ENCODE results near the gene NTRK2.

NTRK2 gene

GRCh38 chr9:84744726-84745125 is 75.2 kb downstream of the NTRK2 start:
- CTCF ChIA-PET: interaction anchor here (0.9 kb wide), 1 partner anchor 47 kb away, joined by 5 read pairs; no protein-coding TSS in a partner anchor
- Histone ChIP-seq H3K4me3 (ENCODE audit: low read depth, low read length) (no peak overlapping the region), H3K4me1 (ENCODE audit: control insufficient read depth, insufficient read depth, low read length) (no peaks in the 10 kb centered on the region), H3K9me3 (ENCODE audit: control insufficient read depth, insufficient read depth, low read depth, low read length) (no peaks in the 10 kb centered on the region), H3K27ac (ENCODE audit: extremely low read depth, low read depth, low read length) (no peak overlapping the region), H3K36me3 (ENCODE audit: control insufficient read depth in 2 of 2, insufficient read depth in 1 of 2, low read length in 2 of 2) (no peaks in the 10 kb centered on the region)
- TF ChIP-seq KLF1 (tag by site-specific recombination; IDR thresholded peaks at IDR 0.05): no peak
- POLR2A ChIA-PET: no interaction called here

DNA sequence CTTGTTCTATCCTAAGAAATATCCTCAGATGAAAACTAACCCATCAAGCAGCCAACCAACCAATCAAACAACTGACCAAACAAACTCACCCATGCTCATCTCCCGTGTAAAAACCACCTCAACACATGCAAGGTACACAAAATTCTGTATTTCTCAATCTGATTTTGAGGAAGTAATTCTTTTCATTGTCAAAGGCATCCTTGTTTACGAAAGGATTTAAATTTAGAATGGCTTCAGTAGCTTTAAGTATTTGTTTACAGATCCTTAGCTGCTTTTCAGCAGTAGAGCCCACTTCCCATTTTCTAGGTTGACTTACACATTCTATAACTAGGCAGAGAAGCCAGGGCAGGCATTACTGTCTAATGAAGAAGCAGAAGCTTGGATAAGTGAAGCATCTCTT is 78.6 kb downstream of the NTRK2 start:
- CTCF ChIA-PET: interaction anchor here (0.7 kb wide), 1 partner anchor 19 kb away, joined by 3 read pairs; no protein-coding TSS in a partner anchor
- Histone ChIP-seq H3K4me3 (ENCODE audit: low read depth, low read length) (no peak overlapping the region), H3K36me3 (ENCODE audit: control insufficient read depth in 2 of 2, insufficient read depth in 1 of 2, low read length in 2 of 2) (no peaks in the 10 kb centered on the region), H3K4me1 (ENCODE audit: control insufficient read depth, insufficient read depth, low read length) (no peaks in the 10 kb centered on the region), H3K27ac (ENCODE audit: extremely low read depth, low read depth, low read length) (no peak overlapping the region), H3K9me3 (ENCODE audit: control insufficient read depth, insufficient read depth, low read depth, low read length) (no peaks in the 10 kb centered on the region)
- TF ChIP-seq ZNF624 (tag by site-specific recombination; IDR thresholded peaks at IDR 0.05): no peak
- TF ChIP-seq ZNF391 (tag by site-specific recombination; IDR thresholded peaks at IDR 0.05; ENCODE audit: borderline replicate concordance, low read depth): no peak
- TF ChIP-seq ZNF433 (tag by site-specific recombination; IDR thresholded peaks at IDR 0.05; ENCODE audit: low read depth): no peak
- TF ChIP-seq ZNF521 (tag by site-specific recombination; IDR thresholded peaks at IDR 0.05): no peak
- no peak for TF ChIP-seq ZSCAN4 (tag by site-specific recombination; IDR thresholded peaks at IDR 0.05)
- TF ChIP-seq ZNF561 (tag by site-specific recombination; IDR thresholded peaks at IDR 0.05; ENCODE audit: borderline replicate concordance): no peak
- no peak for TF ChIP-seq IKZF3 (tag by site-specific recombination; IDR thresholded peaks at IDR 0.05)
- TF ChIP-seq ZNF214 (tag by site-specific recombination; IDR thresholded peaks at IDR 0.05; ENCODE audit: borderline replicate concordance): no peak
- no peak for TF ChIP-seq ZNF169 (tag by site-specific recombination; IDR thresholded peaks at IDR 0.05)
- TF ChIP-seq ZBTB26 (tag by site-specific recombination; optimal IDR thresholded peaks at IDR 0.05): no peak
- TF ChIP-seq, protein P1, sequence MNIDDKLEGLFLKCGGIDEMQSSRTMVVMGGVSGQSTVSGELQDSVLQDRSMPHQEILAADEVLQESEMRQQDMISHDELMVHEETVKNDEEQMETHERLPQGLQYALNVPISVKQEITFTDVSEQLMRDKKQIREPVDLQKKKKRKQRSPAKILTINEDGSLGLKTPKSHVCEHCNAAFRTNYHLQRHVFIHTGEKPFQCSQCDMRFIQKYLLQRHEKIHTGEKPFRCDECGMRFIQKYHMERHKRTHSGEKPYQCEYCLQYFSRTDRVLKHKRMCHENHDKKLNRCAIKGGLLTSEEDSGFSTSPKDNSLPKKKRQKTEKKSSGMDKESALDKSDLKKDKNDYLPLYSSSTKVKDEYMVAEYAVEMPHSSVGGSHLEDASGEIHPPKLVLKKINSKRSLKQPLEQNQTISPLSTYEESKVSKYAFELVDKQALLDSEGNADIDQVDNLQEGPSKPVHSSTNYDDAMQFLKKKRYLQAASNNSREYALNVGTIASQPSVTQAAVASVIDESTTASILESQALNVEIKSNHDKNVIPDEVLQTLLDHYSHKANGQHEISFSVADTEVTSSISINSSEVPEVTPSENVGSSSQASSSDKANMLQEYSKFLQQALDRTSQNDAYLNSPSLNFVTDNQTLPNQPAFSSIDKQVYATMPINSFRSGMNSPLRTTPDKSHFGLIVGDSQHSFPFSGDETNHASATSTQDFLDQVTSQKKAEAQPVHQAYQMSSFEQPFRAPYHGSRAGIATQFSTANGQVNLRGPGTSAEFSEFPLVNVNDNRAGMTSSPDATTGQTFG (tag by site-specific recombination; IDR thresholded peaks at IDR 0.05; ENCODE audit: borderline replicate concordance): no peak
- no peak for TF ChIP-seq SCRT2 (tag by site-specific recombination; IDR thresholded peaks at IDR 0.05)
- TF ChIP-seq, protein P2, sequence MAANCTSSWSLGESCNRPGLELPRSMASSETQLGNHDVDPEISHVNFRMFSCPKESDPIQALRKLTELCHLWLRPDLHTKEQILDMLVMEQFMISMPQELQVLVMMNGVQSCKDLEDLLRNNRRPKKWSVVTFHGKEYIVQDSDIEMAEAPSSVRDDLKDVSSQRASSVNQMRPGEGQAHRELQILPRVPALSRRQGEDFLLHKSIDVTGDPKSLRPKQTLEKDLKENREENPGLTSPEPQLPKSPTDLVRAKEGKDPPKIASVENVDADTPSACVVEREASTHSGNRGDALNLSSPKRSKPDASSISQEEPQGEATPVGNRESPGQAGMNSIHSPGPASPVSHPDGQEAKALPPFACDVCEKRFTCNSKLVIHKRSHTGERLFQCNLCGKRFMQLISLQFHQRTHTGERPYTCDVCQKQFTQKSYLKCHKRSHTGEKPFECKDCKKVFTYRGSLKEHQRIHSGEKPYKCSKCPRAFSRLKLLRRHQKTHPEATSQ (tag by site-specific recombination; IDR thresholded peaks at IDR 0.05): no peak
- no peak for TF ChIP-seq ZNF670 (tag by site-specific recombination; IDR thresholded peaks at IDR 0.05; ENCODE audit: low read depth)
- TF ChIP-seq, protein P3, sequence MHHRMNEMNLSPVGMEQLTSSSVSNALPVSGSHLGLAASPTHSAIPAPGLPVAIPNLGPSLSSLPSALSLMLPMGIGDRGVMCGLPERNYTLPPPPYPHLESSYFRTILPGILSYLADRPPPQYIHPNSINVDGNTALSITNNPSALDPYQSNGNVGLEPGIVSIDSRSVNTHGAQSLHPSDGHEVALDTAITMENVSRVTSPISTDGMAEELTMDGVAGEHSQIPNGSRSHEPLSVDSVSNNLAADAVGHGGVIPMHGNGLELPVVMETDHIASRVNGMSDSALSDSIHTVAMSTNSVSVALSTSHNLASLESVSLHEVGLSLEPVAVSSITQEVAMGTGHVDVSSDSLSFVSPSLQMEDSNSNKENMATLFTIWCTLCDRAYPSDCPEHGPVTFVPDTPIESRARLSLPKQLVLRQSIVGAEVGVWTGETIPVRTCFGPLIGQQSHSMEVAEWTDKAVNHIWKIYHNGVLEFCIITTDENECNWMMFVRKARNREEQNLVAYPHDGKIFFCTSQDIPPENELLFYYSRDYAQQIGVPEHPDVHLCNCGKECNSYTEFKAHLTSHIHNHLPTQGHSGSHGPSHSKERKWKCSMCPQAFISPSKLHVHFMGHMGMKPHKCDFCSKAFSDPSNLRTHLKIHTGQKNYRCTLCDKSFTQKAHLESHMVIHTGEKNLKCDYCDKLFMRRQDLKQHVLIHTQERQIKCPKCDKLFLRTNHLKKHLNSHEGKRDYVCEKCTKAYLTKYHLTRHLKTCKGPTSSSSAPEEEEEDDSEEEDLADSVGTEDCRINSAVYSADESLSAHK (tag by site-specific recombination; IDR thresholded peaks at IDR 0.05): no peak
- no peak for TF ChIP-seq MYNN (tag by site-specific recombination; IDR thresholded peaks at IDR 0.05; ENCODE audit: borderline replicate concordance)
- TF ChIP-seq ZNF654 (tag by site-specific recombination; IDR thresholded peaks at IDR 0.05; ENCODE audit: low read depth): no peak
- no peak for TF ChIP-seq ZNF274 (IDR thresholded peaks at IDR 0.05; ENCODE audit: low read length)
- no peak for TF ChIP-seq ZNF274 (tag by site-specific recombination; IDR thresholded peaks at IDR 0.05; ENCODE audit: borderline replicate concordance)
- no peak for TF ChIP-seq TCF7L2 (IDR thresholded peaks at IDR 0.05; ENCODE audit: borderline replicate concordance, low read depth, low read length)
- TF ChIP-seq ZNF10 (tag by site-specific recombination; IDR thresholded peaks at IDR 0.05): no peak
- POLR2A ChIA-PET: no interaction called here

Measured in HEK293 (cell line).